ENCODE data around the gene CYP4F8.

Gene CYP4F8

GRCh38 chr19:15635016-15635805 lies 20.2 kb downstream of the CYP4F8 start:
- Histone ChIP-seq H3K9me3 (ENCODE audit: low read length) (no peaks in the 10 kb centered on the region), H3K36me3 (ENCODE audit: insufficient read depth, low read length) (no peaks in the 10 kb centered on the region), H3K27me3 (ENCODE audit: control insufficient read depth in 1 of 2, insufficient read depth in 2 of 2, low read length in 2 of 2) (no peaks in the 10 kb centered on the region), H3K9ac (ENCODE audit: low read length) (no peak overlapping the region), H3K4me3 (ENCODE audit: low read depth in 1 of 2, low read length in 2 of 2) (no peak overlapping the region), H3K4me1 (ENCODE audit: insufficient read depth, low read length) (no peaks in the 10 kb centered on the region), H3K27ac (ENCODE audit: low read depth, low read length) (no peak overlapping the region)

DNA sequence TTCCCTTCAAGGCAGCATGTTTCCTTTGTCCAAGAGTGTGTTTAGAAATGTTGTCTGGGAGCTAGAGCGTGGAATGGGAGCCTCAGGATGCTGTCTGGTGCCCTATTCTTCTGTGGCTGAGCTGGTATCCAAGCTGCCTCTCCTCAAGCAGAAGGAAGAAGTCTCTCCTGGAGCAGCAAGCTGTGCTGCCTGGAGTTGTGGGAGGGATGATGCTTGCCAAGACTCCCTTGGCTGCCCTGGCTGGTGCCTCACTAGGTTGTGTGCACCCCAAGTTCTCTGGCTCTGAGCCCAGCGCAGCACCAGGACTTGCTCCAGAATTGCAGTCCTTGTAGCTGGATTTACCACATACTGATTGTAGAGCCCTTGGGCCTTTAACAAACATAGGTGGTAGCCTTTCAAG lies 21.0 kb downstream of the CYP4F8 start:
- no peak overlapping the region for H3K27ac ChIP-seq (ENCODE audit: low read depth, low read length)

DNA sequence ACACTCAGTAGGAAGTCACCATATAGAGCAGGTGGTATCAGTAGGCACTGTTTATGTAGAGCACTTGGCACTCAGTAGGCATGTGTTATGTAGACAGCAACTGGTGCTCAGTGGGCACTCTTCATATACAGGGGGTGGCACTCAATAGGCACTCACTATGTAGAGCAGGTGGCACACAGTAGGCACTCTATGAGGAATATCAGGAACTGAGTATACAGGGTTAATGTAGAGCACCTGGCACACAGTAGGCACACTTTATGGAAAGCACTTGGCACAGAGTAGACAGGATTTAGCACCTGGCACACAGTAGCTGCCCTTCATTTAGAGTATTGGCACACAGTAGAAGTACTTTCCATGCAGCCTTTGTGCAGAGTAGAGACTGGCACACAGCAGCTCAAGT lies 24.6 kb downstream of the CYP4F8 start:
- H3K9me3 ChIP-seq (ENCODE audit: low read length) = no peaks in the 10 kb centered on the region
- H3K4me1 ChIP-seq (ENCODE audit: insufficient read depth, low read length) = peaks cover 5% of the 10 kb centered on the region
- no peak overlapping the region for H3K27ac ChIP-seq (ENCODE audit: low read depth, low read length)
- H3K27me3 ChIP-seq (ENCODE audit: control insufficient read depth in 1 of 2, insufficient read depth in 2 of 2, low read length in 2 of 2) = no peaks in the 10 kb centered on the region
- no peaks in the 10 kb centered on the region for H3K36me3 ChIP-seq (ENCODE audit: insufficient read depth, low read length)
- H3K9ac ChIP-seq (ENCODE audit: low read length) = no peak overlapping the region
- no peak overlapping the region for H3K4me3 ChIP-seq (ENCODE audit: low read depth in 1 of 2, low read length in 2 of 2)

More for the DNA sequence above, 21.0 kb downstream of the CYP4F8 start:
- Histone ChIP-seq H3K9me3 (ENCODE audit: low read length) (no peaks in the 10 kb centered on the region), H3K27me3 (ENCODE audit: control insufficient read depth in 1 of 2, insufficient read depth in 2 of 2, low read length in 2 of 2) (no peaks in the 10 kb centered on the region), H3K4me3 (ENCODE audit: low read depth in 1 of 2, low read length in 2 of 2) (no peak overlapping the region), H3K4me1 (ENCODE audit: insufficient read depth, low read length) (peaks cover 5% of the 10 kb centered on the region), H3K36me3 (ENCODE audit: insufficient read depth, low read length) (no peaks in the 10 kb centered on the region), H3K9ac (ENCODE audit: low read length) (no peak overlapping the region)

- no peaks in the 10 kb centered on the region for H3K27me3 ChIP-seq (ENCODE audit: control insufficient read depth in 1 of 2, insufficient read depth in 2 of 2, low read length in 2 of 2)
- H3K9me3 ChIP-seq (ENCODE audit: low read length) = no peaks in the 10 kb centered on the region
- H3K9ac ChIP-seq (ENCODE audit: low read length) = no peak within 1 kb of the TSS
- no peaks in the 10 kb centered on the region for H3K36me3 ChIP-seq (ENCODE audit: insufficient read depth, low read length)
- H3K27ac ChIP-seq (ENCODE audit: low read depth, low read length) = no peak within 1 kb of the TSS
- no peak within 1 kb of the TSS for H3K4me3 ChIP-seq (ENCODE audit: low read depth in 1 of 2, low read length in 2 of 2)
- H3K4me1 ChIP-seq (ENCODE audit: insufficient read depth, low read length) = peaks cover 5% of the 10 kb centered on the region
Measured at GRCh38 chr19:15640294-15640903, 25.4 kb downstream of the CYP4F8 start, which contains the start of gene CYP4F3. CYP4F3 (plus strand) TSS chr19:15640897; CDS start chr19:15641416, 519 bp downstream.

GRCh38 chr19:15640904-15641597 lies 26.0 kb downstream of the CYP4F8 start:
- Histone ChIP-seq H3K9ac (ENCODE audit: low read length) (no peak overlapping the region), H3K9me3 (ENCODE audit: low read length) (no peaks in the 10 kb centered on the region), H3K4me3 (ENCODE audit: low read depth in 1 of 2, low read length in 2 of 2) (no peak overlapping the region), H3K4me1 (ENCODE audit: insufficient read depth, low read length) (peaks cover 5% of the 10 kb centered on the region), H3K27ac (ENCODE audit: low read depth, low read length) (no peak overlapping the region), H3K36me3 (ENCODE audit: insufficient read depth, low read length) (no peaks in the 10 kb centered on the region), H3K27me3 (ENCODE audit: control insufficient read depth in 1 of 2, insufficient read depth in 2 of 2, low read length in 2 of 2) (no peaks in the 10 kb centered on the region)

- Histone ChIP-seq H3K4me1 (ENCODE audit: insufficient read depth, low read length) (peaks cover 5% of the 10 kb centered on the region), H3K27ac (ENCODE audit: low read depth, low read length) (no peak overlapping the region), H3K27me3 (ENCODE audit: control insufficient read depth in 1 of 2, insufficient read depth in 2 of 2, low read length in 2 of 2) (no peaks in the 10 kb centered on the region), H3K9me3 (ENCODE audit: low read length) (no peaks in the 10 kb centered on the region), H3K4me3 (ENCODE audit: low read depth in 1 of 2, low read length in 2 of 2) (no peak overlapping the region), H3K36me3 (ENCODE audit: insufficient read depth, low read length) (no peaks in the 10 kb centered on the region), H3K9ac (ENCODE audit: low read length) (no peak overlapping the region)
Measured at GRCh38 chr19:15641901-15642491, 27.0 kb downstream of the CYP4F8 start.

DNA sequence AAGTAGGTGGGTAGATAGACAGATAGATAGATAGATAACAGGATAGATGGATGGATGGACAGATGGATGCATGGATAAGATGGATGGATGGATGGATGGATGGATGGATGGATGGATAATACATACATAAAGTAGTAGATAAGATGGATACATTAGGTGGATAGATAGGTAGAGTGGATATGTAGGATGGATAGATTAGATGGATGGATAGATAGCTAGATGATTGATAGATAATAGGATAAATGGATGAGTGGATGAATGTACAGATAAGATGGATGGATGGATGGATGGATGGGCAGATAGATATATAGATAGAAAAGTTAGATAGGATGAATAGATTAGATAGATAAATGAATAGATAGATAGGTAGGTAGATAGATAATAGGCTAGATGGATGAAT lies 27.8 kb downstream of the CYP4F8 start:
- Histone ChIP-seq H3K27me3 (ENCODE audit: control insufficient read depth in 1 of 2, insufficient read depth in 2 of 2, low read length in 2 of 2) (no peaks in the 10 kb centered on the region), H3K9me3 (ENCODE audit: low read length) (no peaks in the 10 kb centered on the region), H3K4me3 (ENCODE audit: low read depth in 1 of 2, low read length in 2 of 2) (no peak overlapping the region), H3K27ac (ENCODE audit: low read depth, low read length) (no peak overlapping the region), H3K4me1 (ENCODE audit: insufficient read depth, low read length) (peaks cover 5% of the 10 kb centered on the region), H3K9ac (ENCODE audit: low read length) (no peak overlapping the region), H3K36me3 (ENCODE audit: insufficient read depth, low read length) (no peaks in the 10 kb centered on the region)

DNA sequence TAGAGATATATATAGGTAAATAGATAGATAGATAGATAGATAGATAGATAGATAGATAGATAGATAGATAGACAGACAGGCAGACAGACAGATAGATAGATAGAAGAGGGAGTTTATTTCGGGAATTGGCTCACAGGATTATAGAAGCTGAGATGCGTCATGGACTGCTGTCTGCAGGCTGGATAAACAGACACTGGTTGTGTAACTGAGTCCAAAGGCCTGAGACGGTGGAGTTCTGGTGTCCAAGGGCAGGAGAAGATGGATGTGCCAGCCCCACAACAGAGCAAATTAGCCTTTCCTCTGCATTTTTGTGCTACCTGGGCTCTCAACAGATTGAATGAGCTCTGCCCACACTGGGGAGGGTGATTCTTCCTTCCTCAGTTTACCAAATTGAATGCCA lies 28.4 kb downstream of the CYP4F8 start:
- peaks cover 5% of the 10 kb centered on the region for H3K4me1 ChIP-seq (ENCODE audit: insufficient read depth, low read length)
- no peak overlapping the region for H3K4me3 ChIP-seq (ENCODE audit: low read depth in 1 of 2, low read length in 2 of 2)
- no peaks in the 10 kb centered on the region for H3K9me3 ChIP-seq (ENCODE audit: low read length)
- no peak overlapping the region for H3K27ac ChIP-seq (ENCODE audit: low read depth, low read length)
- H3K36me3 ChIP-seq (ENCODE audit: insufficient read depth, low read length) = no peaks in the 10 kb centered on the region
- no peak overlapping the region for H3K9ac ChIP-seq (ENCODE audit: low read length)
- H3K27me3 ChIP-seq (ENCODE audit: control insufficient read depth in 1 of 2, insufficient read depth in 2 of 2, low read length in 2 of 2) = no peaks in the 10 kb centered on the region

GRCh38 chr19:15644066-15644741 lies 29.2 kb downstream of the CYP4F8 start:
- H3K36me3 ChIP-seq (ENCODE audit: insufficient read depth, low read length) = no peaks in the 10 kb centered on the region
- H3K27ac ChIP-seq (ENCODE audit: low read depth, low read length) = no peak overlapping the region

DNA sequence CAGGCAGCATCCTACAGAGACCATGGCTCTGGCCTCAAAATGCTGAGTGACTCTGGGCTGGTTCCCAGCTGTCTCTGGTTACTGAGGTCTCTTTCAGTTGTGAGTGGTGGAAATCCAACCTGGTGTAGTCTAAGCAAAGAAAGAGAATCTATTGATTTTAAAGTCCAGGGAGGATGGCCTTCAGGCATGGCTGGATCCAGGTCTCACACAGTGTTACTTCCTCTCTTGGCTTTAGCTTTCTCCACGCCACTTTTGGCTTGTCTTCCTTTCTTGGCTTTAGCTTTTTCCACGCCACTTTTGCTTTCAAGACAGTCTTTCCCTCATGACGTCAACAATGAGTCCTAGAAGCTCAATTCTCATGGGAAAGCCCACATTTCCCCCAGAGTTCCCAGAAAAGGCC lies 29.8 kb downstream of the CYP4F8 start:
- Histone ChIP-seq H3K36me3 (ENCODE audit: insufficient read depth, low read length) (no peaks in the 10 kb centered on the region), H3K9ac (ENCODE audit: low read length) (no peak overlapping the region), H3K27ac (ENCODE audit: low read depth, low read length) (no peak overlapping the region), H3K4me3 (ENCODE audit: low read depth in 1 of 2, low read length in 2 of 2) (no peak overlapping the region), H3K9me3 (ENCODE audit: low read length) (no peaks in the 10 kb centered on the region), H3K4me1 (ENCODE audit: insufficient read depth, low read length) (peaks cover 5% of the 10 kb centered on the region), H3K27me3 (ENCODE audit: control insufficient read depth in 1 of 2, insufficient read depth in 2 of 2, low read length in 2 of 2) (no peaks in the 10 kb centered on the region)

More at GRCh38 chr19:15644066-15644741, 29.2 kb downstream of the CYP4F8 start:
- Histone ChIP-seq H3K9ac (ENCODE audit: low read length) (no peak overlapping the region), H3K9me3 (ENCODE audit: low read length) (no peaks in the 10 kb centered on the region), H3K4me3 (ENCODE audit: low read depth in 1 of 2, low read length in 2 of 2) (no peak overlapping the region), H3K4me1 (ENCODE audit: insufficient read depth, low read length) (peaks cover 5% of the 10 kb centered on the region), H3K27me3 (ENCODE audit: control insufficient read depth in 1 of 2, insufficient read depth in 2 of 2, low read length in 2 of 2) (no peaks in the 10 kb centered on the region)

GRCh38 chr19:15649526-15649925 lies 34.5 kb downstream of the CYP4F8 start:
- Histone ChIP-seq H3K4me1 (ENCODE audit: insufficient read depth, low read length) (no peaks in the 10 kb centered on the region), H3K9ac (ENCODE audit: low read length) (no peak overlapping the region), H3K27ac (ENCODE audit: low read depth, low read length) (no peak overlapping the region), H3K9me3 (ENCODE audit: low read length) (no peaks in the 10 kb centered on the region), H3K4me3 (ENCODE audit: low read depth in 1 of 2, low read length in 2 of 2) (no peak overlapping the region), H3K36me3 (ENCODE audit: insufficient read depth, low read length) (no peaks in the 10 kb centered on the region), H3K27me3 (ENCODE audit: control insufficient read depth in 1 of 2, insufficient read depth in 2 of 2, low read length in 2 of 2) (peaks cover 0 to 3% of the 10 kb centered on the region in 2 donors)
